ENCODE measurements around the gene KIF26A.
A peak's percentile ranks its signal among the peaks of the same experiment; 100 is the strongest.

KIF26A gene

DNA sequence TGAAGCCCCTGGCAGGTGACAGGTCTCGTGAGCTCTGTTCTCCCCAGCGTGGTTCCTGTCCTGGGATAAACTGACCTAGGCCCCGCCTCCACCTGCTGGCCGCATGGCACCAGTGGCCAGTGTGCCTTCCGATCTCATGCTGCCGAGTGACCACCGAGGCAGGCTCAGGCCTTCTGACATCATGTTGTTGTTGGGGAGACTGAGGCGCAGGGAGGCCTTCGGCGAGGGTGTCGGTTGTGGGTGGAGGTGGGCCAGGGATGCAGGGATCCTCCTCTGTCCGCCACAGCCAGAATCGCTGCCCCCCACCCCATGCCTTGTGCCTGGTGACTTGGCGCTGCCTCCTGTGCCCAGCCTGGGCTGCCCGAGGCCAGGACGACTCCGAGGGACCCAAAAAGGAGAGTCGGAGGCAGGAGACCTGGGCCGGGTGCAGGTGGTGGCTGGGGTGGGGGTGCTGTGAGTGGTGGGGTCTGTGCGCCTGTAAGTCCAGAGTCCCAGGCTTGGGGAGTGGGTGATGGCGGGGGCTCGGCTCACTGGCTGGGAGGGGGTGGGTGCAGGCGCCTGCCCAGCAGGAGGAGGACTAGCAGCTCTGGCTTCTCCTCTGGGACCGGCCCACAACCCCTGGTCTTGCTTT is 28.5 kb upstream of the KIF26A start (continued):
- no peak for TF ChIP-seq ZNF239 (tag by site-specific recombination; IDR thresholded peaks at IDR 0.05)

- ChIA-PET POLR2A (no interaction called here), CTCF (no interaction called here)
- Histone ChIP-seq H3K36me3 (ENCODE audit: control insufficient read depth in 2 of 2, insufficient read depth in 1 of 2, low read length in 2 of 2) (no peaks in the 10 kb centered on the region), H3K9me3 (ENCODE audit: control insufficient read depth, insufficient read depth, low read depth, low read length) (no peaks in the 10 kb centered on the region), H3K27ac (ENCODE audit: extremely low read depth, low read depth, low read length) (no peak overlapping the region), H3K4me3 (ENCODE audit: low read depth, low read length) (no peak overlapping the region), H3K4me1 (ENCODE audit: control insufficient read depth, insufficient read depth, low read length) (no peaks in the 10 kb centered on the region)
- TF ChIP-seq PATZ1 (tag by site-specific recombination; IDR thresholded peaks at IDR 0.05) (0 out of 2 replicates have a peak, but pooled peaks have one; percentile 24), ZBTB7A (tag by site-specific recombination; IDR thresholded peaks at IDR 0.05; ENCODE audit: low read depth) (0 out of 2 replicates have a peak, but pooled peaks have one; percentile 11), ZXDB (tag by site-specific recombination; IDR thresholded peaks at IDR 0.05) (no peak), ZBTB48 (tag by site-specific recombination; IDR thresholded peaks at IDR 0.05) (peak; percentile 51; the same call in 1 of the 2 replicates), GLIS2 (tag by site-specific recombination; IDR thresholded peaks at IDR 0.05) (peak; percentile 71; the same call in 1 of the 2 replicates), ZNF555 (tag by site-specific recombination; conservative IDR thresholded peaks at IDR 0.05) (no peak), EGR2 (tag by site-specific recombination; IDR thresholded peaks at IDR 0.05; ENCODE audit: low read depth) (peak; percentile 66; the same call in 1 of the 2 replicates), ZFHX2 (tag by site-specific recombination; conservative IDR thresholded peaks at IDR 0.05) (peak; percentile 92), ZIC2 (tag by site-specific recombination; IDR thresholded peaks at IDR 0.05) (peak; percentile 21; the same call in 1 of the 2 replicates)
- TF ChIP-seq, protein P1, sequence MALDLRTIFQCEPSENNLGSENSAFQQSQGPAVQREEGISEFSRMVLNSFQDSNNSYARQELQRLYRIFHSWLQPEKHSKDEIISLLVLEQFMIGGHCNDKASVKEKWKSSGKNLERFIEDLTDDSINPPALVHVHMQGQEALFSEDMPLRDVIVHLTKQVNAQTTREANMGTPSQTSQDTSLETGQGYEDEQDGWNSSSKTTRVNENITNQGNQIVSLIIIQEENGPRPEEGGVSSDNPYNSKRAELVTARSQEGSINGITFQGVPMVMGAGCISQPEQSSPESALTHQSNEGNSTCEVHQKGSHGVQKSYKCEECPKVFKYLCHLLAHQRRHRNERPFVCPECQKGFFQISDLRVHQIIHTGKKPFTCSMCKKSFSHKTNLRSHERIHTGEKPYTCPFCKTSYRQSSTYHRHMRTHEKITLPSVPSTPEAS (tag by site-specific recombination; IDR thresholded peaks at IDR 0.05) = peak; percentile 46; the same call in 1 of the 2 replicates
- TF ChIP-seq, protein P2, sequence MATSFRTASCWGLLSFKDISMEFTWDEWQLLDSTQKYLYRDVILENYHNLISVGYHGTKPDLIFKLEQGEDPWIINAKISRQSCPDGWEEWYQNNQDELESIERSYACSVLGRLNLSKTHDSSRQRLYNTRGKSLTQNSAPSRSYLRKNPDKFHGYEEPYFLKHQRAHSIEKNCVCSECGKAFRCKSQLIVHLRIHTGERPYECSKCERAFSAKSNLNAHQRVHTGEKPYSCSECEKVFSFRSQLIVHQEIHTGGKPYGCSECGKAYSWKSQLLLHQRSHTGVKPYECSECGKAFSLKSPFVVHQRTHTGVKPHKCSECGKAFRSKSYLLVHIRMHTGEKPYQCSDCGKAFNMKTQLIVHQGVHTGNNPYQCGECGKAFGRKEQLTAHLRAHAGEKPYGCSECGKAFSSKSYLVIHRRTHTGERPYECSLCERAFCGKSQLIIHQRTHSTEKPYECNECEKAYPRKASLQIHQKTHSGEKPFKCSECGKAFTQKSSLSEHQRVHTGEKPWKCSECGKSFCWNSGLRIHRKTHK (tag by site-specific recombination; IDR thresholded peaks at IDR 0.05) = no peak
Observed at GRCh38 chr14:104110491-104111209, 27.7 kb upstream of the KIF26A start.

DNA sequence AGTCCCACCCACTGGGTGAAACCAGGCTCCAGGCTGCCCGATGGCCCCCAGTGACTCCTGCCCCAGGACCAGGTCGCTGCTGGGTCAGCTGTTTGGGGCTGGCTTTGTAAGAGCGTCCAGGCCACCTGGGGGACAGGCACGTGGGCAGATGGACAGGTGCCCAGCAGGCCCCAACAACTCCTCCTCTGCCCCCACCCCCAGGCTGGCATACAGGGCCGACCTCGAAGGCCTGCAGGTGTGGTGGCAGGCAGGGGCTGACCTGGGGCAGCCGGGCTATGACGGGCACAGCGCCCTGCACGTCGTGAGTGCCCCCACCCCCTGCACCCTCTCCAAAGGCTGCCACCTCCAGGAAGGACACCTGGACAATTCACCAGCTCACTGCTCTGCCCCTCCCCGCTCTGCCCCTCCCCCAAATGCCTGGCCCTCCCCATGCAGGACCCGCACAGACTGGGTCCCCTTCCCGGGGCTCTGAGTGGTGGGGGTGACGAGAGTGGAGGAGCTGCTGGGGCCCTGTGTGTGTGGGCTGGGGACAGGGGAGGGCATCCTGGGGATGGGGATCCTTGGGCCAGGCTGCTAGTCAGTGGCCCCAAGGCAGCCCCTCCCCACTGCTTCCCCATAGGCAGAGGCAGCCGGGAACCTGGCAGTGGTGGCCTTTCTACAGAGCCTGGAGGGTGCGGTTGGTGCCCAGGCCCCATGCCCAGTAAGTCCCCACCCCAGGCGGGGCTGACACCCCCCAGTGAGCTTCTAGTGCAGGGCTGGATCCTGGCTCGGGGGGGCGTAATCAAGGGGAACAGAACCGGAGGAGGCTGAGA is 26.9 kb upstream of the KIF26A start:
- H3K36me3 ChIP-seq (ENCODE audit: control insufficient read depth in 2 of 2, insufficient read depth in 1 of 2, low read length in 2 of 2) = no peaks in the 10 kb centered on the region
- H3K9me3 ChIP-seq (ENCODE audit: control insufficient read depth, insufficient read depth, low read depth, low read length) = no peaks in the 10 kb centered on the region
- H3K4me1 ChIP-seq (ENCODE audit: control insufficient read depth, insufficient read depth, low read length) = no peaks in the 10 kb centered on the region
- CTCF ChIA-PET = no interaction called here
- no peak overlapping the region for H3K27ac ChIP-seq (ENCODE audit: extremely low read depth, low read depth, low read length)
- H3K4me3 ChIP-seq (ENCODE audit: low read depth, low read length) = no peak overlapping the region
- TF ChIP-seq ZNF416 (tag by site-specific recombination; IDR thresholded peaks at IDR 0.05) = no peak
- TF ChIP-seq KLF1 (tag by site-specific recombination; IDR thresholded peaks at IDR 0.05) = peak; percentile 88
- POLR2A ChIA-PET = no interaction called here

All from HEK293 (cell line).